ENCODE results near the gene ST7L.
"Not testable (repeated sequence)": the region's sequence is repeated elsewhere in the genome, so short reads cannot be mapped to it uniquely, and the experiment has no call there.

The ST7L gene

DNA sequence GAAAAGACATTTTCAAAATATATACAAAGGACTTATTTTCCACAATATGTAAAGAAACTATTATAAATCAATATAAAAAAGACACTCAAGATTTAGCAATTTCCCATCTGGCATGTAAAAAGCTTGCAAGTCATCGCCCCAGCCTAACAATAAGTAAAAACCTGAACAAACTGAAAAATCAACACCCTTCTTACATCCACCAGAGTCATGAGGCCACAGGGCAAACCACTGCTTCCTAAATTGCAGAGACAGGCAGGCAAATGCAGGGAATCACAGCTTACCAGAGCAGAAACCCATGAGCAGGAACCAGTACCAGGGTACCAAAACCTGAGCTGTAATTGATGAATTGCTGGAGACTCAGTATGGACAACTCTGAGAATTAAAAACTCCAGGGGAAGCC is 126.9 kb downstream of the ST7L start:
- no peak overlapping the region for H3K4me3 ChIP-seq (ENCODE audit: low read length)
- H3K36me3 ChIP-seq (ENCODE audit: insufficient read depth, low read length): no peaks in the 10 kb centered on the region
- no peak overlapping the region for H3K9ac ChIP-seq (ENCODE audit: low read depth, low read length)
- H3K27me3 ChIP-seq (ENCODE audit: insufficient read depth, low read length): no peaks in the 10 kb centered on the region
- no peak overlapping the region for H3K27ac ChIP-seq (ENCODE audit: low read depth, low read length)
- WGBS: 89% methylated on average over 1 of the region's 1 CpG
- no peaks in the 10 kb centered on the region for H3K9me3 ChIP-seq (ENCODE audit: insufficient read depth, low read depth, low read length)
- H3K4me1 ChIP-seq (ENCODE audit: insufficient read depth, low read length): no peaks in the 10 kb centered on the region

- no peak overlapping the region for H3K9ac ChIP-seq (ENCODE audit: low read depth, low read length)
- no peaks in the 10 kb centered on the region for H3K27me3 ChIP-seq (ENCODE audit: insufficient read depth, low read length)
- 88% methylated on average over 5 of the region's 5 CpGs for WGBS
- no peaks in the 10 kb centered on the region for H3K9me3 ChIP-seq (ENCODE audit: insufficient read depth, low read depth, low read length)
- H3K36me3 ChIP-seq (ENCODE audit: insufficient read depth, low read length): no peaks in the 10 kb centered on the region
- H3K4me1 ChIP-seq (ENCODE audit: insufficient read depth, low read length): no peaks in the 10 kb centered on the region
- no peak overlapping the region for H3K27ac ChIP-seq (ENCODE audit: low read depth, low read length)
- H3K4me3 ChIP-seq (ENCODE audit: low read length): no peak overlapping the region
Observed at GRCh38 chr1:112488141-112488540, 130.8 kb downstream of the ST7L start.

DNA sequence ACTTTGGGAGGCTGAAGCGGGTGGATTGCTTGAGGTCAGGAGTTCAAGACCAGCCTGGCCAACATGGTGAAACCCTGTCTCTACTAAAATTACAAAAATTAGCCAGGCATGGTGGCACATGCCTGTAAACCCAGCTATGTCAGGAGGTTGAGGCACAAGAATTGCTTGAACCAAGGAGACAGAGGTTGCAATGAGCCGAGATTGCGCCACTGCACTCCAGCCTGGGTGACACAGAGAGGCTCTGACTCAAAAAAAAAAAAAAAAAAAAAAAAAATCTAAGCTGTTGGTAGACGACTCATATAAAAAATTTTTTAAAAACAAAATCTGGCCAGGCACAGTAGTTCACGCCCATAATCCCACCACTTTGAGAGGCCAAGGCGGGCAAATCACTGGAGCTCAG is 131.3 kb downstream of the ST7L start:
- WGBS: 93% methylated on average over 6 of the region's 6 CpGs
- H3K36me3 ChIP-seq (ENCODE audit: insufficient read depth, low read length); H3K4me3 ChIP-seq (ENCODE audit: low read length); H3K27me3 ChIP-seq (ENCODE audit: insufficient read depth, low read length); H3K4me1 ChIP-seq (ENCODE audit: insufficient read depth, low read length); H3K27ac ChIP-seq (ENCODE audit: low read depth, low read length); H3K9me3 ChIP-seq (ENCODE audit: insufficient read depth, low read depth, low read length); H3K9ac ChIP-seq (ENCODE audit: low read depth, low read length): not testable (repeated sequence)

DNA sequence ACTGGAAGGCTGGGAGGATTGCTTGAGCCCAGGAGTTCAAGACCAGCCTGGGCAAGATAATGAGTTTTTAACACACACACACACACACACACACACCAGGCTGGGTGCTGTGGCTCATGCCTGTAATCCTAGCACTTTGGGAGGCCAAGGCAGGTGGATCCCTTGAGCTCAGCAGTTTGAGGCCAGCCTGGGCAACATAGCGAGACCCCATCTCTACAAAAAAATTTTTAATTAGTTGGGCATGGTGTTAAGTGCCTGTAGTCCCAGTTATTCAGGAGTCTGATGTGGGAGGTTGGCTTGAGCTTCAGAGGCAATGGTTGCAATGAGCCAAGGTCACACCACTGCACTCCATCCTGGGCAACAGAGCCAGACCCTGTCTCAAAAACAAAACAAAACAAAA is 132.9 kb downstream of the ST7L start:
- H3K4me1 ChIP-seq (ENCODE audit: insufficient read depth, low read length); H3K27me3 ChIP-seq (ENCODE audit: insufficient read depth, low read length); H3K9ac ChIP-seq (ENCODE audit: low read depth, low read length); H3K4me3 ChIP-seq (ENCODE audit: low read length); H3K27ac ChIP-seq (ENCODE audit: low read depth, low read length); H3K36me3 ChIP-seq (ENCODE audit: insufficient read depth, low read length); H3K9me3 ChIP-seq (ENCODE audit: insufficient read depth, low read depth, low read length): not testable (repeated sequence)
- WGBS: 80% methylated on average over 1 of the region's 1 CpG

DNA sequence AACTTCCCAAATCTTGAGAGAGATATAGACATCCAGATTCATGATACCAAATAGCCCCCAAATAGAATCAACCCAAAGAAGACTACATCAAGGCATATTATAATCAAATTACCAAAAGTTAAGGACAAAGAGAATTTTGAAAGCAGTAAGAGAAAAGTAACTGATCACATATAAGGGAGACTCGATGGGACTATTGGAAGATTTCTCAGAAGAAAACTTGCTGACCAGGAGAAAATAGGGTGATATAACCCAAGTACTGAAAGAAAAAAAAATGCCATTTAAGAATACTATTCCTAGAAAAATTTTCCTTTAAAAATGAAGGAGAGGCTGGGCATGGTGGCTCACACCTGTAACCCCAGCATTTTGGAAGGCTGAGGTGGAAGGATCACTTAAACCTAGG is 140.6 kb downstream of the ST7L start:
- 91% methylated on average over 1 of the region's 1 CpG for WGBS
- H3K4me1 ChIP-seq (ENCODE audit: insufficient read depth, low read length): no peaks in the 10 kb centered on the region
- H3K4me3 ChIP-seq (ENCODE audit: low read length): no peak overlapping the region
- H3K36me3 ChIP-seq (ENCODE audit: insufficient read depth, low read length): no peaks in the 10 kb centered on the region
- peaks cover 2% of the 10 kb centered on the region; the same call in 1 of the 2 replicates for H3K9me3 ChIP-seq (ENCODE audit: insufficient read depth, low read depth, low read length)
- no peak overlapping the region for H3K27ac ChIP-seq (ENCODE audit: low read depth, low read length)
- H3K9ac ChIP-seq (ENCODE audit: low read depth, low read length): no peak overlapping the region
- no peaks in the 10 kb centered on the region for H3K27me3 ChIP-seq (ENCODE audit: insufficient read depth, low read length)

DNA sequence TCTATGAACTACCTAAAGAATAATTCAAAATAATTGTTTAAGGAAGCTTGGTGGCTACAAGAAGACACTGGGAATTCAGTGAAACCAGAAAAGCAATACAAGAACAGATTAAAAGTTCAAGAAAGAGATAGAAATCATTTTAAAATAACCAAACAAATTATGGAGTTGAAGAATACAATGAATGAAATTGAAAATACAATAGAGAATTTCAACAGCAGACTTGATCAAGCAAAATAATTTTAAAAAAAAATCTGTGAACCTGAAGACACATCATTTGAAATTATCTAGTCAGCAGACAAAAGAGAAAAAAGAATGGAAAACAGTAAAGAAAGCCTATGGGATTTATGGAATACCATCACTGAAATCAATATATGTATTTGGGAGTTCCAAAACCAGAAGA is 141.4 kb downstream of the ST7L start:
- Histone ChIP-seq H3K27me3 (ENCODE audit: insufficient read depth, low read length) (no peaks in the 10 kb centered on the region), H3K4me1 (ENCODE audit: insufficient read depth, low read length) (no peaks in the 10 kb centered on the region), H3K9ac (ENCODE audit: low read depth, low read length) (no peak overlapping the region), H3K36me3 (ENCODE audit: insufficient read depth, low read length) (no peaks in the 10 kb centered on the region), H3K4me3 (ENCODE audit: low read length) (no peak overlapping the region), H3K27ac (ENCODE audit: low read depth, low read length) (no peak overlapping the region), H3K9me3 (ENCODE audit: insufficient read depth, low read depth, low read length) (peaks cover 2% of the 10 kb centered on the region; the same call in 1 of the 2 replicates)

Measured in HUES64 (cell line).